Measurements from ENCODE around the gene RSPRY1. TPM values are rescaled to one million over a fixed set of nuclear protein-coding genes. Genes with fewer than 3 reads are reported as not detected.

RSPRY1 gene
- total and polyA plus RNA-seq, 2 donors (not counting 1 experiment from before 2014, with no cell fraction given), result 36.5 to 51.9 TPM

- no peaks in the 10 kb centered on the region for H3K27me3 ChIP-seq (ENCODE audit: control insufficient read depth, insufficient read depth, low read length)
- peak overlapping the region; percentile 92 for H3K9ac ChIP-seq (ENCODE audit: insufficient read depth, low read length)
- TF ChIP-seq CTCF (conservative IDR thresholded peaks at IDR 0.05 in 1 of 2, IDR thresholded peaks at IDR 0.05 in 1 of 2; ENCODE audit: low read depth in 1 of 2, low read length in 2 of 2) (no peak), EZH2 (IDR thresholded peaks at IDR 0.05; ENCODE audit: low read length, missing control alignments) (no peak)
- H3K27ac ChIP-seq (ENCODE audit: insufficient read depth, low read length), result peak overlapping the region; percentile 71
- H3K4me1 ChIP-seq (ENCODE audit: control insufficient read depth, extremely low read depth, insufficient read depth, low read length), result peaks cover 3% of the 10 kb centered on the region
- H4K20me1 ChIP-seq (ENCODE audit: control insufficient read depth, extremely low read depth, insufficient read depth, low read length), result no peaks in the 10 kb centered on the region
- peak overlapping the region; percentile 27 to 86 (median 61) for H3K4me3 ChIP-seq (replicated peaks in 1 of 4; ENCODE audit: control extremely low read depth in 1 of 4, insufficient read depth in 1 of 4, low read depth in 3 of 4, low read length in 4 of 4)
- peaks cover 12% of the 10 kb centered on the region for H3K79me2 ChIP-seq (ENCODE audit: control insufficient read depth, insufficient read depth, low read length)
- no peak for DNase-seq (ENCODE audit: low read depth in 2 of 2)
- peaks cover 6% of the 10 kb centered on the region for H3K36me3 ChIP-seq (ENCODE audit: control insufficient read depth, insufficient read depth, low read length)
- peak overlapping the region; percentile 73 for H3K4me2 ChIP-seq (ENCODE audit: extremely low read depth, insufficient read depth, low read length)
- H3K9me3 ChIP-seq (ENCODE audit: control insufficient read depth, insufficient read depth, low read depth, low read length), result no peaks in the 10 kb centered on the region
- H2AFZ ChIP-seq (ENCODE audit: low read length), result peak overlapping the region; percentile 19
These were observed 58.3 kb downstream of the RSPRY1 start for GRCh38 chr16:57244463-57244766.

- Histone ChIP-seq H3K9ac (ENCODE audit: insufficient read depth, low read length) (peak within 1 kb of the TSS; percentile 92), H3K4me1 (ENCODE audit: control insufficient read depth, extremely low read depth, insufficient read depth, low read length) (peaks cover 3% of the 10 kb centered on the region), H3K27ac (ENCODE audit: insufficient read depth, low read length) (peak within 1 kb of the TSS; percentile 71), H3K36me3 (ENCODE audit: control insufficient read depth, insufficient read depth, low read length) (peaks cover 11% of the 10 kb centered on the region), H2AFZ (ENCODE audit: low read length) (peak within 1 kb of the TSS; percentile 22), H3K9me3 (ENCODE audit: control insufficient read depth, insufficient read depth, low read depth, low read length) (no peaks in the 10 kb centered on the region), H3K4me3 (replicated peaks in 1 of 4; ENCODE audit: control extremely low read depth in 1 of 4, insufficient read depth in 1 of 4, low read depth in 3 of 4, low read length in 4 of 4) (peak within 1 kb of the TSS; percentile 75 to 96 (median 85)), H4K20me1 (ENCODE audit: control insufficient read depth, extremely low read depth, insufficient read depth, low read length) (no peaks in the 10 kb centered on the region), H3K27me3 (ENCODE audit: control insufficient read depth, insufficient read depth, low read length) (no peaks in the 10 kb centered on the region), H3K79me2 (ENCODE audit: control insufficient read depth, insufficient read depth, low read length) (peaks cover 12% of the 10 kb centered on the region), H3K4me2 (ENCODE audit: extremely low read depth, insufficient read depth, low read length) (peak within 1 kb of the TSS; percentile 86)
- peak; percentile 97 to 98 for DNase-seq (ENCODE audit: low read depth in 2 of 2)
- TF ChIP-seq EZH2 (IDR thresholded peaks at IDR 0.05; ENCODE audit: low read length, missing control alignments) (no peak), CTCF (conservative IDR thresholded peaks at IDR 0.05 in 1 of 2, IDR thresholded peaks at IDR 0.05 in 1 of 2; ENCODE audit: low read depth in 1 of 2, low read length in 2 of 2) (no peak)
These were observed 58.8 kb downstream of the RSPRY1 start, which contains the start of gene ARL2BP for GRCh38 chr16:57244767-57245471. Gene ARL2BP, plus strand, starts transcription at chr16:57245259. Its CDS starts 109 bp downstream, at chr16:57245368.

- H3K4me1 ChIP-seq (ENCODE audit: control insufficient read depth, extremely low read depth, insufficient read depth, low read length), result peaks cover 3% of the 10 kb centered on the region
- peak overlapping the region; percentile 22 for H2AFZ ChIP-seq (ENCODE audit: low read length)
- H3K4me3 ChIP-seq (replicated peaks in 1 of 4; ENCODE audit: control extremely low read depth in 1 of 4, insufficient read depth in 1 of 4, low read depth in 3 of 4, low read length in 4 of 4), result peak overlapping the region; percentile 75 to 96 (median 85)
- H4K20me1 ChIP-seq (ENCODE audit: control insufficient read depth, extremely low read depth, insufficient read depth, low read length), result no peaks in the 10 kb centered on the region
- no peaks in the 10 kb centered on the region for H3K9me3 ChIP-seq (ENCODE audit: control insufficient read depth, insufficient read depth, low read depth, low read length)
- no peak for TF ChIP-seq CTCF (conservative IDR thresholded peaks at IDR 0.05 in 1 of 2, IDR thresholded peaks at IDR 0.05 in 1 of 2; ENCODE audit: low read depth in 1 of 2, low read length in 2 of 2)
- no peak for TF ChIP-seq EZH2 (IDR thresholded peaks at IDR 0.05; ENCODE audit: low read length, missing control alignments)
- H3K9ac ChIP-seq (ENCODE audit: insufficient read depth, low read length), result peak overlapping the region; percentile 92
- peak; percentile 8 to 18 for DNase-seq (ENCODE audit: low read depth in 2 of 2)
- H3K4me2 ChIP-seq (ENCODE audit: extremely low read depth, insufficient read depth, low read length), result peak overlapping the region; percentile 86
- H3K36me3 ChIP-seq (ENCODE audit: control insufficient read depth, insufficient read depth, low read length), result peaks cover 12% of the 10 kb centered on the region
- no peaks in the 10 kb centered on the region for H3K27me3 ChIP-seq (ENCODE audit: control insufficient read depth, insufficient read depth, low read length)
- H3K79me2 ChIP-seq (ENCODE audit: control insufficient read depth, insufficient read depth, low read length), result peaks cover 12% of the 10 kb centered on the region
- H3K27ac ChIP-seq (ENCODE audit: insufficient read depth, low read length), result peak overlapping the region; percentile 71
These were observed 59.5 kb downstream of the RSPRY1 start for GRCh38 chr16:57245472-57246113.

Data from fibroblast of lung (primary cell).